Spinal cord (tissue), 10 donors: ENCODE results near the gene CUL4B. TPM values are rescaled to one million over a fixed set of nuclear protein-coding genes. Genes with fewer than 3 reads are reported as not detected.

Experiments used
- DNase-seq, 6 donors: peaks; one replicate each; pipeline versions ENCODE4 v3.0.0 to v3.0.0-alpha.2; 2013 to 2015; ENCODE audit warnings: low spot score in 6 of 6, low read depth in 4 of 6
- H3K27ac ChIP-seq: one replicate; pipeline ENCODE4 v1.5.1; 2013; ENCODE audit warnings: low read depth, low read length, control low read depth
- H3K27me3 ChIP-seq: one replicate; pipeline ENCODE4 v1.6.1; 2013; ENCODE audit warnings: low read length; ENCODE audit not compliant: control insufficient read depth, insufficient read depth
- H3K36me3 ChIP-seq: one replicate; pipeline ENCODE4 v1.6.1; 2013; ENCODE audit warnings: low read length; ENCODE audit not compliant: control insufficient read depth, insufficient read depth
- H3K4me1 ChIP-seq: one replicate; pipeline ENCODE4 v1.6.1; 2013; ENCODE audit warnings: low read length; ENCODE audit not compliant: control insufficient read depth, insufficient read depth
- H3K4me3 ChIP-seq: one replicate; pipeline ENCODE4 v1.5.1; 2013; ENCODE audit warnings: low read depth, low read length, control low read depth
- H3K9me3 ChIP-seq: one replicate; pipeline ENCODE4 v1.6.1; 2013; ENCODE audit warnings: low read length; ENCODE audit not compliant: control insufficient read depth, insufficient read depth
- WGBS: methylation state at CpG from one replicate; pipeline ENCODE4 v1.1.5; 2013; ENCODE audit warnings: missing lambda C conversion rate; ENCODE audit not compliant: insufficient coverage; 5-methylcytosine and 5-hydroxymethylcytosine counted together
- polyA plus RNA-seq, 2 donors: library from polyadenylated mRNA; unstranded; fragments of 120-200 nt; gene quantifications; one replicate each; pipeline ENCODE4 v1.2.1, GENCODE V29; 2013; ENCODE audit not compliant: insufficient read length in 2 of 2
- total RNA-seq, 2 donors: library from RNA; depleted of rRNA in 1 of 2; stranded (reverse); fragments of 120-200 nt in 1 of 2; fragments of >200 nt in 1 of 2; gene quantifications; one replicate each; pipeline versions ENCODE4 v1.2.3 to v1.2.4, GENCODE V29; 2013 to 2014
- donor health status: healthy.

CUL4B gene
- total and polyA plus RNA-seq, 4 donors = 33.6 to 67.9 (median 59.5) TPM

GRCh38 chrX:120568035-120568434, 7.3 kb upstream of the CUL4B start:
- Histone ChIP-seq H3K4me1 (no peaks in the 10 kb centered on the region), H3K36me3 (no peaks in the 10 kb centered on the region), H3K27me3 (no peaks in the 10 kb centered on the region), H3K27ac (no peak overlapping the region), H3K9me3 (no peaks in the 10 kb centered on the region), H3K4me3 (no peak overlapping the region)
- no peak for DNase-seq

GRCh38 chrX:120566817-120567216, 6.1 kb upstream of the CUL4B start:
- Histone ChIP-seq H3K9me3 (no peaks in the 10 kb centered on the region), H3K27ac (no peak overlapping the region), H3K4me1 (no peaks in the 10 kb centered on the region), H3K27me3 (no peaks in the 10 kb centered on the region), H3K36me3 (no peaks in the 10 kb centered on the region), H3K4me3 (no peak overlapping the region)
- DNase-seq = no peak
- WGBS = no CpG with 5 or more reads among the region's 3 CpGs

- no peak overlapping the region for H3K4me3 ChIP-seq
- DNase-seq = no peak
- no peaks in the 10 kb centered on the region for H3K27me3 ChIP-seq
- no peak overlapping the region for H3K27ac ChIP-seq
- H3K36me3 ChIP-seq = no peaks in the 10 kb centered on the region
- no peaks in the 10 kb centered on the region for H3K4me1 ChIP-seq
- H3K9me3 ChIP-seq = no peaks in the 10 kb centered on the region
- WGBS = no CpG with 5 or more reads among the region's 1 CpG
Measured at GRCh38 chrX:120564925-120565324, 4.2 kb upstream of the CUL4B start.

GRCh38 chrX:120562569-120562926, 1.8 kb upstream of the CUL4B start:
- WGBS = 56% methylated on average over 1 of the region's 2 CpGs
- Histone ChIP-seq H3K4me3 (no peak overlapping the region), H3K9me3 (no peaks in the 10 kb centered on the region), H3K27me3 (no peaks in the 10 kb centered on the region), H3K4me1 (no peaks in the 10 kb centered on the region), H3K27ac (peak overlapping the region; percentile 12), H3K36me3 (no peaks in the 10 kb centered on the region)
- DNase-seq = no peak

- WGBS = 18% methylated on average over 5 of the region's 12 CpGs
- Histone ChIP-seq H3K36me3 (no peaks in the 10 kb centered on the region), H3K4me3 (peak overlapping the region; percentile 54), H3K27me3 (no peaks in the 10 kb centered on the region), H3K9me3 (no peaks in the 10 kb centered on the region), H3K4me1 (no peaks in the 10 kb centered on the region), H3K27ac (peak overlapping the region; percentile 90)
- DNase-seq = no peak
Measured at GRCh38 chrX:120561634-120562568, 1.1 kb upstream of the CUL4B start.

GRCh38 chrX:120560405-120560841, 339 bp downstream of the CUL4B start:
- Histone ChIP-seq H3K27me3 (no peaks in the 10 kb centered on the region), H3K27ac (peak overlapping the region; percentile 98), H3K36me3 (peaks cover 2% of the 10 kb centered on the region), H3K9me3 (no peaks in the 10 kb centered on the region), H3K4me1 (no peaks in the 10 kb centered on the region), H3K4me3 (peak overlapping the region; percentile 80)
- no peak for DNase-seq
- 32% methylated on average over 8 of the region's 10 CpGs for WGBS

GRCh38 chrX:120559804-120560203, 958 bp downstream of the CUL4B start:
- H3K36me3 ChIP-seq = peaks cover 2% of the 10 kb centered on the region
- no CpG with 5 or more reads among the region's 7 CpGs for WGBS
- peak overlapping the region; percentile 98 for H3K27ac ChIP-seq
- H3K4me1 ChIP-seq = no peaks in the 10 kb centered on the region
- H3K4me3 ChIP-seq = peak overlapping the region; percentile 80
- peak in 2 of 6 donors; percentile 7 to 45 for DNase-seq
- no peaks in the 10 kb centered on the region for H3K9me3 ChIP-seq
- no peaks in the 10 kb centered on the region for H3K27me3 ChIP-seq

GRCh38 chrX:120556251-120556650, 4.5 kb downstream of the CUL4B start:
- WGBS = no CpG with 5 or more reads among the region's 5 CpGs

GRCh38 chrX:120549483-120550452, 11.0 kb downstream of the CUL4B start:
- H3K9me3 ChIP-seq = no peaks in the 10 kb centered on the region
- 81% methylated on average over 10 of the region's 12 CpGs for WGBS
- H3K27ac ChIP-seq = no peak overlapping the region
- no peaks in the 10 kb centered on the region for H3K36me3 ChIP-seq
- H3K4me1 ChIP-seq = no peaks in the 10 kb centered on the region
- H3K4me3 ChIP-seq = no peak overlapping the region
- H3K27me3 ChIP-seq = no peaks in the 10 kb centered on the region
- DNase-seq = no peak

More at GRCh38 chrX:120556251-120556650, 4.5 kb downstream of the CUL4B start:
- Histone ChIP-seq H3K27me3 (no peaks in the 10 kb centered on the region), H3K9me3 (no peaks in the 10 kb centered on the region), H3K4me1 (no peaks in the 10 kb centered on the region), H3K36me3 (peaks cover 2% of the 10 kb centered on the region), H3K27ac (no peak overlapping the region), H3K4me3 (no peak overlapping the region)
- DNase-seq = no peak
